HG02610 (cell line): Measurements from ENCODE around the gene NFIX.
A peak's percentile ranks its signal among the peaks of the same experiment; 100 is the strongest.

Experiments used
- ATAC-seq: cut with Tn5 transposase; IDR thresholded peaks from one replicate; pipeline ENCODE4 v1.9.1; 2021; ENCODE audit warnings: mild to moderate bottlenecking, moderate library complexity; ENCODE audit not compliant: unreplicated experiment

Gene NFIX

DNA sequence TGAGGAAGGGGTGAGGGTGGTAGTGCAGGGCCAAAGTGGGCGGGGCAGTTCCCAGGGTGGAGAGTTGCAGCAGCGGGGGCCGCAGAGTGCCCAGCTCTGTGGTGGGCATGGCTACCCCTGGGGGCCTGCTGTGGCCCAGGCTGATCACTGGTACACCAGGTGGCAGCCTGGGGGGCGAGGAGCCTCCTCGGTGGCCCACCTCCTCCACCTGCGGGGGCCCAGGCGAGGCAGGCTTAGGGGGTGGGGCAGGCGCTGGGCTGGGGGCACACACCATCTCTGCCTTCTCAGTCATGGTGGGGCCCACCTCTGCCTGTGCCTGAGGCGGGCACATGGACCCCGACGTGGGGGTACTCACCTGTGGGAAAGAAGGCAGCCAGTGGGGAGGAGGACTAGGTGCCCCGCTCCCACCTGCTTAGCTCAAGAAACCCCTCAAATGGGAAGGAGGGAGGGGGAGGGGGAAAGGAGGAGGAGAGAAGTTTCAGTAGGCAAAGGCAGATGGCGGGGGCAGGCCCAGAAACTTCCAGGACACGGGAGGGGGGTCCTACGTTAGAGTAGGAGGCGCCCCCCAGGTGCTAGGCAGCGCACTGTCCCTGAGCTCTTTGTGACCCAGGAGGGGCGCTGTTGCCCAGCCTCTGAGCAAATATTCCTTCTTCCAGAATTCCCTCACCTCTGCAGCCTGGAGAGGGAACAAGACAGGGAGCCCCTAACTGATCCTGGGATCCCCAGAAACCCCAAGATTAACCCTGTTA is 105.7 kb downstream of the NFIX start:
- no peak for ATAC-seq

- ATAC-seq = no peak
These were observed 106.5 kb downstream of the NFIX start for GRCh38 chr19:13101590-13102415.

- no peak for ATAC-seq
These were observed 107.1 kb downstream of the NFIX start for GRCh38 chr19:13102416-13102665.

GRCh38 chr19:13102666-13103580 is 107.6 kb downstream of the NFIX start, which contains the start of gene LYL1:
LYL1 (minus strand) TSS chr19:13102858; CDS start chr19:13101171, 1,687 bp downstream.
- peak; percentile 25 for ATAC-seq

- no peak for ATAC-seq
These were observed 108.5 kb downstream of the NFIX start for GRCh38 chr19:13103581-13104359.

DNA sequence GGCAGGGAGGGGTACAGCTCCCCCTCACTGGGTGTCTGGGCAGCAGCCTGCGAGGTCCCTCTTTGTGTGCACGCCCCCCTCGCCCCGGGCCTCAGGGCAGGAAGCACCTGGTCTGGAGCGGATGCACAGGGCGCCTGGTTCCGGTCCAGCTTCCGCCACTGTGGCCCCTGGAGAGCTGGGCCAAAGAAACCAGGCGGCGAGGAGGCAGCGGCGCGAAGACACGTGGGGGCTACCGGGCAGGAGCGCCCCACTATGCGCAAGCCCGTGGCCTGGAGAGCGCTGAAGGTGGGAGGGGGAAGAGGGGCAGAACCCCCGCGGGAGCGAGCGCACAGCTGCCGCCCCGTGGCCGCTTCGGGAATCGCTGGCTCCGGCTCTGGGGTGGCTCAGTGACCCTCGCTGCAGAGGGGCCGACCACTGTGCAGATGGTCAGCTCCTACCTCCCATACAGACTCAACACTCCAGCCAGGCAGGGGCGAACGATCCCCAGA is 109.1 kb downstream of the NFIX start:
- peak; percentile 27 for ATAC-seq

DNA sequence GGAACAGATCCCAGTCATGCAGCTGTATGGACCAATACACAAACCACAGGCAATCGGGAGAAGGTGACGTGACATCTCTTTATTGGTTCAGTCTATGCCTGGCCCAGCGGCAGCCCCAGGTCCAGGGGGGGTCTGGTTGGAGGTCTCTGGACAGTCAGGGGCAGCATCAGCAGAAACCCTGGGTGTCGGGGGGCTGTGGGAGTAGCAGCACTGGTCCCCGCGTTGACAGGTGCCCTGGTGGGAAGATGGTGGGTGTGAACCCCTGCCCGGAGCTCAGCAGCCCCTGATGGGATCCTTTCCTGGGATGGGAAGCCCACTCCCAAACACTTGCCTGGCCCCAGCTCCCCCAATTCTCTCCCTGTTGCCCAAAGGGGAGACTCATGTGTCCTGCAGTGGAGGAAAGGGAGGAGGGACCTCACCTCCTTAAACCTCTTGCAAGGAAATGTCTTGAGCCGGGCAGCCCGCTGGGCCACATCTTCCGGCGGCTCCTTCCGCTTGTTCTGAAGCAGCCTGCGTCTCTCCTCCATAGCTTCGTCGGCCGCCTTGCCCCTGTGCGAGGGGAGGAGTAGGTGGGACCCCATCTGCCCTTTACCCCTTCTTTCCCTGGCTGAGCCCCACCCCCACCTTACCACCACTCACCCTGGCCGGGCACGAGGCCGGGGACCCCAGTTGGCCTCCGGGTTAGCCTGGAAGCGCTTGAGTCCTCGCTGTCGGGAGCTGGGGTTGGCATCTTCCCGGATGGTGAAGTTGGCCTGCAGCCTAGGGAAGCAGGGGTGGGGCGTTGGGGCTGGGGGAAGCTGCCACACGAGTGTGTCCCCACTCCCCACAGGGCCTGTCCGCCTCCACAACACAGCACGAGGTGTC is 109.8 kb downstream of the NFIX start:
- no peak for ATAC-seq

- ATAC-seq = no peak
These were observed 114.3 kb downstream of the NFIX start for GRCh38 chr19:13109361-13110098.

GRCh38 chr19:13110099-13110610 is 114.9 kb downstream of the NFIX start:
- no peak for ATAC-seq

GRCh38 chr19:13112555-13112954 is 117.3 kb downstream of the NFIX start:
- no peak for ATAC-seq

GRCh38 chr19:13115936-13116281 is 120.6 kb downstream of the NFIX start:
- no peak for ATAC-seq

- peak; percentile 37 for ATAC-seq
These were observed 121.3 kb downstream of the NFIX start, which contains the start of gene TRMT1 for GRCh38 chr19:13116282-13117175. TRMT1 (minus strand) TSS chr19:13116740; CDS start chr19:13116399, 341 bp downstream.

- ATAC-seq = peak; percentile 1
These were observed 122.0 kb downstream of the NFIX start for GRCh38 chr19:13117176-13117771.

DNA sequence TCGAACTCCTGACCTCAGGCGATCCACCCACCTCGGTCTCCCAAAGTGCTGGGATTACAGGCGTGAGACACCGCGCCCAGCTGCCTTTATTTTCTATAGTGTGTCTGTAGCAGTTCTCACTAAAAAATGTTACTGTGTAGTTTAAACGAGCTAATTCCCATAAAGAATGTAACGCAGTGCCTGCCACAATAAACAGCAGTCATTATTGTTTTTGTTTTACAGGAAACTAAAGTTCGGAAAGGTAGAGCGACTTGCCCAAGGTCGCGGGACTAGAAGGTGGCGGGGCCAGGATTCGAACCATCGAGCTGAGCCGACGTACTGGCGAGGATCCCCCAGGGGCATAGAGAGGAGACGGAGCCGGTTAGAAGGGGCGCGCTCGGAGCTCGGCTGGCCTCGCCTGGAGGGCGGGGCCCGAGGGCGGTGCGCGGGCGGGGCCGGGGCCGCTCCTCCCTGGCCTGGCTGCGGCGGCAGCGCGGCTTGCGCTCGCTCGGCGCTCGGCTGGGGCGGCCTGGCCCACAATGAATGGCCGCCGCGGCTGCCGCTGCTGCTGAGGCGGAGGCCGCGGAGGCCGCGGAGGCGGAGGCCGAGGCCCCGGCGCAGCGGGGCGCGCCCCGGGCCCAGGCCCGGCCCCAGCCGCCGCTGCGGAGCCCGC is 122.6 kb downstream of the NFIX start, which contains the start of gene NACC1:
Gene NACC1 (plus strand): TSS at position 493 of the 652 bp plus-strand sequence. CDS start 16,944 bp downstream, outside the sequence.
- peak; percentile 59 for ATAC-seq

DNA sequence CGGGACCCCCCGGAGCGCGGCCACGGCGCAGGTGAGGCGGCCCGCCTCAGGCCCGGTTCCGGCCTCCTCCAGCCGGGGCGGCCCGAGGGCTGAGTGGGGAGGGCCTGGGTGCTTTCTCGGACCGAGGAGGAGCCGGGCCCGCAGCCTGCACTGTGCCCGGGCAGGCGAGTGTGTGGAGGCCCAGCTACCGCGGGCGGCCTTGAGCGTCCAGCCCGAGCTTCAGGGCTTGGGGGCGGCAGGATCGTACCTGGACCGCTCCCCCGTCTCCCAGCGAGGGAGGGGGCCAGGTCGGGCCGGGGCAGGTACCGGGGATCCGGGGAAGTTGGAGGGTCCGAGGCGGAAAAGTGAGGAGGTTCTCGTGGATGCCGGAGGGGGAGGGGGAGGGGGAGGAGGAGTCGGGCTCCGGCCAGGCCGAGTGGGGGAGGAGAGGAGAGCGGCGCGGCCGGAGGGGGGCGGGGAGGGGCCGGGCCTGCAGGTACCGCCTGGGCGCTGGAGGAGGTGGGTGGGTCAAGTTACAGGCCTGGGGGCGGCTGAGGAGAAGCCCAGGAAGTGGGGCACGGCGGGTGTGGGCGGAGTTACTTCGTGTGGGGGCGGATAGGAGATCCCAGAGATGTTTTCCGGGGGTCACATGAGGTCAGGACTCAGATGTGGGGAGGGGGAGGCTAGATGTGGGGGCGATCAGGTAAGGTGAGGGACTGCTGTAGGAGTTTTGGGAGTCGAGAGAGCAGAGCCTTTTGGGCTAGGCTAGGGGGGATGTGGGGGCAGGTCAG is 123.3 kb downstream of the NFIX start:
- peak; percentile 8 for ATAC-seq

DNA sequence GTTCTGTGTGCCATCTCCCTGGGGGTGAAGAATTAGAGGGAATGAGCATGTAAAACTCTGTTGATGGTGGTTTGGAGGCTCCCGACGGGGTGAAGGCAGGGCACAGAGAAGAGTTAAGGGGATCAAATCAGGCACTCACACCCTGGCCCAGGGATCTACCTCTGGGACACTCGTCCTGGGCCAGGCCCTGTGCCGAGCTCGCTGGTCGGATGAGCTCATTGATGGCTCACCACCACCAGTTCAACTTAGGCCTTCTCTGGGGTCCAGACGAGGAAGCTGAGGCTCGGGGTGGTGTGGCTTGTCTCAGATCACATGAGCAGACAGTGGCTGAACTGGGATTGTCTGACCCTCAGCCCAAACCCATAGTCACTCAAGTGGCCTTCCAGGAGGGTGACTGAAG is 124.4 kb downstream of the NFIX start:
- ATAC-seq = no peak
